Measurements from ENCODE around the gene RTN4. TPM values are rescaled to one million over a fixed set of nuclear protein-coding genes. Genes with fewer than 3 reads are reported as not detected.
"Not testable (repeated sequence)": the region's sequence is repeated elsewhere in the genome, so short reads cannot be mapped to it uniquely, and the experiment has no call there.

RTN4 gene
- total and polyA plus RNA-seq, 2 of the 4 experiments (the other 2 are of a cell fraction), result 77.8 to 588 TPM

DNA sequence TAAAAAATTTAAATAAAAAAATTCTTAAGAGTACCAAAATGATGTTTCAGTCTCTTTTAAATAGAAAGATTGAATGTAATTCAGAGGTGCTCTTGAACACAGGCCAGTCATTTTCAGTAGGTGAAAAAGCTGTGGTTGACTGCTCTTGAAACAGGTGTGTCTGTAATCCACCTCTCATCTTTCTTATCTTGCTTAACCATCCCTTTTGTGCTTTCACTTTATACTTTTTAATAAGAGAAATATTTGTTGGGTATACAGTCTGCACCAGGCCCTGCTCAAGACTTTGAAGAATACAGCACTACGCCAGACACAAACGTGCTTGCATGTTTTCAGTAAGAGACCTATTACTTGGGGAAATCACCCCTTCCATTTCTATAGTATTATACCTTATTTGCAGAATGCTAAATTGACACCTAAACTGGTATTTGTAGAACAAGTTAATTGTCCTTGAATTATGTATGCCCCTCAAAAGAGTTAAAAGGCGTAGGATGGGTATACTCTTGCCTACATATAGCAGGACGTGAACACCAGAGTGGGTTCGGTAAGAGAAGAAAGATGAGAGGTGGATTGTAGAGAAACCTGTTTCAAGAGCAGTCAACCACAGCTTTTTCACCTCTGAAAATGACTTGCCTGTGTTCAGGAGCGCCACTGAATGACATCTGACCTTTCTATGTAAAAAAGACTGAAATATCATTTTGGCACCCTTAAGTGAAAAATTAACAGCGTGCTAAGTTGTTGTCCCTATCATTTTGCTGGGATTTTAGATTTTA, 4.0 kb upstream of the RTN4 start:
- H3K9ac ChIP-seq (ENCODE audit: low read depth, low read length), result no peak overlapping the region
- no peak overlapping the region for H3K27ac ChIP-seq (ENCODE audit: insufficient read depth, low read length)
- peaks cover 10 to 18% of the 10 kb centered on the region in 2 experiments; a peak in 3 of 4 replicates for H3K79me1 ChIP-seq (ENCODE audit: low read depth in 1 of 2, low read length in 2 of 2)
- H2AK5ac ChIP-seq (ENCODE audit: low read depth, low read length), result peak overlapping the region; percentile 35; the same call in 1 of the 2 replicates
- ATAC-seq (ENCODE audit: low read depth) (no peak), DNase-seq (no peak)
- 0 out of 2 replicates have a peak, but pooled peaks cover 2% of the 10 kb centered on the region for H3K4me1 ChIP-seq (ENCODE audit: control insufficient read depth, insufficient read depth, low read length)
- H3K56ac ChIP-seq (ENCODE audit: extremely low read depth, insufficient read depth, low read length), result no peak overlapping the region
- H3K9me3 ChIP-seq (ENCODE audit: control insufficient read depth, insufficient read depth, low read length), result no peaks in the 10 kb centered on the region
- ChIA-PET CTCF (interaction anchor here (0.6 kb wide), 2 partner anchors 21 to 90 kb away, joined by 3 read pairs; no protein-coding TSS in a partner anchor), POLR2A (ENCODE audit: unreplicated experiment) (no interaction called here)
- TF ChIP-seq MAZ (IDR thresholded peaks at IDR 0.05; ENCODE audit: borderline replicate concordance, low read depth, low read length) (no peak), CEBPB (IDR thresholded peaks at IDR 0.05; ENCODE audit: low read depth, low read length) (no peak)
- TF ChIP-seq, protein P1, sequence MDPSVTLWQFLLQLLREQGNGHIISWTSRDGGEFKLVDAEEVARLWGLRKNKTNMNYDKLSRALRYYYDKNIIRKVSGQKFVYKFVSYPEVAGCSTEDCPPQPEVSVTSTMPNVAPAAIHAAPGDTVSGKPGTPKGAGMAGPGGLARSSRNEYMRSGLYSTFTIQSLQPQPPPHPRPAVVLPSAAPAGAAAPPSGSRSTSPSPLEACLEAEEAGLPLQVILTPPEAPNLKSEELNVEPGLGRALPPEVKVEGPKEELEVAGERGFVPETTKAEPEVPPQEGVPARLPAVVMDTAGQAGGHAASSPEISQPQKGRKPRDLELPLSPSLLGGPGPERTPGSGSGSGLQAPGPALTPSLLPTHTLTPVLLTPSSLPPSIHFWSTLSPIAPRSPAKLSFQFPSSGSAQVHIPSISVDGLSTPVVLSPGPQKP (IDR thresholded peaks at IDR 0.05; ENCODE audit: borderline replicate concordance, low read depth, low read length), result no peak
- H3K4me3 ChIP-seq (ENCODE audit: insufficient read depth, low read depth, low read length), result no peak overlapping the region
- H2BK20ac ChIP-seq (ENCODE audit: low read depth, low read length), result peak overlapping the region; percentile 62; the same call in 1 of the 2 replicates
- H3K4ac ChIP-seq (ENCODE audit: low read depth, low read length), result no peak overlapping the region
- no peak overlapping the region for H2AK9ac ChIP-seq (replicated peaks; ENCODE audit: low read depth, low read length, poor library complexity)
- peaks cover 5% of the 10 kb centered on the region for H4K20me1 ChIP-seq (ENCODE audit: insufficient read depth, low read length)
- no peak overlapping the region for H2AFZ ChIP-seq (replicated peaks; ENCODE audit: low read length, poor library complexity)
- no peak overlapping the region for H4K91ac ChIP-seq (ENCODE audit: insufficient read depth, low read depth, low read length)
- H4K8ac ChIP-seq (ENCODE audit: low read depth in 2 of 2, low read length in 2 of 2), result no peak overlapping the region
- H2BK5ac ChIP-seq (ENCODE audit: low read depth, low read length, poor library complexity, severe bottlenecking), result no peak overlapping the region
- dilution Hi-C loops (cut with HindIII; ENCODE audit: low sequenced_read_pairs, unreplicated experiment), result no loop called here
- no peaks in the 10 kb centered on the region for H3K36me3 ChIP-seq (ENCODE audit: control insufficient read depth, insufficient read depth, low read length)
- no peak overlapping the region for H3K14ac ChIP-seq (replicated peaks; ENCODE audit: low read depth, low read length)
- H3K4me2 ChIP-seq (ENCODE audit: low read depth, low read length), result no peak overlapping the region
- H2BK120ac ChIP-seq (ENCODE audit: low read depth, low read length), result peak overlapping the region; percentile 16; the same call in 1 of the 2 replicates
- in situ Hi-C loops (cut with MboI; ENCODE audit: low sequenced_read_pairs), result no loop called here
- no peaks in the 10 kb centered on the region for H3K27me3 ChIP-seq (ENCODE audit: control insufficient read depth, insufficient read depth, low read length)
- BruUV-seq (replicated peaks), result no TSS peak
- peak overlapping the region; percentile 68; the same call in 1 of the 3 replicates for H2BK15ac ChIP-seq (ENCODE audit: low read depth, low read length)
- intact Hi-C loops (cut with micrococcal nuclease), result no loop called here
- H3K9me1 ChIP-seq (ENCODE audit: insufficient read depth, low read length), result 0 out of 2 replicates have a peak, but pooled peaks cover 3% of the 10 kb centered on the region
- H3K23ac ChIP-seq (ENCODE audit: low read depth, low read length), result no peak overlapping the region
- H4K5ac ChIP-seq (ENCODE audit: low read depth, low read length), result no peak overlapping the region
- H3K18ac ChIP-seq (ENCODE audit: low read depth, low read length), result no peak overlapping the region
- no CpG with 5 or more reads among the region's 7 CpGs for WGBS, 2 experiments (ENCODE audit: extremely low coverage in 2 of 2, insufficient read length in 1 of 2)

DNA sequence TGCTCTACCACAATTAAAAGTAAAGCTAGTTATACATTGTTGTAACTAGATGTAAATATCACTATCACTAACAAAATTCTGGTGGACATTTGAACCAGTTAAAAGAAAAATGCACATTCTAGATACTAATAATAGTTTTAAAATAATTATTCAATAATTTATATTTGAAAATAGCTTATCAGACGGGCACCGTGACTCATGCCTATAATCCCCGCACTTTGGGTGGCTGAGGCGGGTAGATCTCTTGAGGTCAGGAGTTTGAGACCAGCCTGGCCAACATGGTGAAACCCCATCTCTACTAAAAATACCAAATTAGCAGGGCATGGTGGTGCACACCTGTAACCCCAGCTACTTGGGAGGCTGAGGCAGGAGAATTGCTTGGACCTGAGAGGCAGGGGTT, 3.0 kb upstream of the RTN4 start:
- in situ Hi-C loops (cut with MboI; ENCODE audit: low sequenced_read_pairs); H3K4me3 ChIP-seq (ENCODE audit: insufficient read depth, low read depth, low read length); H3K18ac ChIP-seq (ENCODE audit: low read depth, low read length): not testable (repeated sequence)

More for the DNA sequence above, 3.0 kb upstream of the RTN4 start:
- H3K14ac ChIP-seq (replicated peaks; ENCODE audit: low read depth, low read length); dilution Hi-C loops (cut with HindIII; ENCODE audit: low sequenced_read_pairs, unreplicated experiment); H3K56ac ChIP-seq (ENCODE audit: extremely low read depth, insufficient read depth, low read length); H4K5ac ChIP-seq (ENCODE audit: low read depth, low read length); H3K36me3 ChIP-seq (ENCODE audit: control insufficient read depth, insufficient read depth, low read length); H2AK5ac ChIP-seq (ENCODE audit: low read depth, low read length); BruUV-seq (replicated peaks); H3K27me3 ChIP-seq (ENCODE audit: control insufficient read depth, insufficient read depth, low read length); DNase-seq; H3K9me1 ChIP-seq (ENCODE audit: insufficient read depth, low read length); H3K27ac ChIP-seq (ENCODE audit: insufficient read depth, low read length); H2AFZ ChIP-seq (replicated peaks; ENCODE audit: low read length, poor library complexity); ATAC-seq (ENCODE audit: low read depth); H2AK9ac ChIP-seq (replicated peaks; ENCODE audit: low read depth, low read length, poor library complexity); intact Hi-C loops (cut with micrococcal nuclease); H3K9me3 ChIP-seq (ENCODE audit: control insufficient read depth, insufficient read depth, low read length); H3K9ac ChIP-seq (ENCODE audit: low read depth, low read length); H3K4me2 ChIP-seq (ENCODE audit: low read depth, low read length); H4K91ac ChIP-seq (ENCODE audit: insufficient read depth, low read depth, low read length); H3K23ac ChIP-seq (ENCODE audit: low read depth, low read length); H2BK20ac ChIP-seq (ENCODE audit: low read depth, low read length); H2BK15ac ChIP-seq (ENCODE audit: low read depth, low read length); H3K4me1 ChIP-seq (ENCODE audit: control insufficient read depth, insufficient read depth, low read length): not testable (repeated sequence)
- Histone ChIP-seq H2BK5ac (ENCODE audit: low read depth, low read length, poor library complexity, severe bottlenecking) (peak overlapping the region; percentile 52), H3K4ac (ENCODE audit: low read depth, low read length) (peak overlapping the region; percentile 16; the same call in 1 of the 2 replicates), H2BK120ac (ENCODE audit: low read depth, low read length) (peak overlapping the region; percentile 75; the same call in 1 of the 2 replicates), H4K8ac (ENCODE audit: low read depth in 2 of 2, low read length in 2 of 2) (peak overlapping the region in 1 of 2 experiments; percentile 29; a peak in 1 of 4 replicates), H3K79me1 (ENCODE audit: low read depth in 1 of 2, low read length in 2 of 2) (peaks cover 10 to 18% of the 10 kb centered on the region in 2 experiments; a peak in 3 of 4 replicates), H4K20me1 (ENCODE audit: insufficient read depth, low read length) (peaks cover 16% of the 10 kb centered on the region)
- no CpG with 5 or more reads among the region's 4 CpGs for WGBS, 2 experiments (ENCODE audit: extremely low coverage in 2 of 2, insufficient read length in 1 of 2)
- POLR2A ChIA-PET (ENCODE audit: unreplicated experiment), result interaction anchor here (0.6 kb wide), 2 partner anchors 19 to 193 kb away, joined by 3 read pairs; no protein-coding TSS in a partner anchor
- CTCF ChIA-PET, result interaction anchor here (0.7 kb wide), 1 partner anchor 115 kb away, joined by 3 read pairs; no protein-coding TSS in a partner anchor
